ENCODE results near the gene RPL26. TPM values are rescaled to one million over a fixed set of nuclear protein-coding genes. Genes with fewer than 3 reads are reported as not detected.

Gene RPL26
- total RNA-seq, 2 donors from 2014 or later: 1,223 to 1,367 TPM

GRCh38 chr17:8362651-8363332 lies 20.2 kb downstream of the RPL26 start:
- Histone ChIP-seq H3K4me1 (no peaks in the 10 kb centered on the region), H3K27me3 (no peaks in the 10 kb centered on the region), H3K36me3 (no peaks in the 10 kb centered on the region), H3K9me3 (no peaks in the 10 kb centered on the region), H3K4me3 (no peak overlapping the region), H3K27ac (no peak overlapping the region), H3K9ac (ENCODE audit: low read depth in 2 of 2, low read length in 2 of 2) (no peak overlapping the region)
- intact Hi-C loops (cut with DNase I): no loop called here
- no peak for TF ChIP-seq CTCF (IDR thresholded peaks at IDR 0.05)
- no peak for DNase-seq

- TF ChIP-seq CTCF (IDR thresholded peaks at IDR 0.05): no peak
- H3K4me3 ChIP-seq: no peak overlapping the region
- intact Hi-C loops (cut with DNase I): no loop called here
- no peak overlapping the region for H3K27ac ChIP-seq
- no peaks in the 10 kb centered on the region for H3K4me1 ChIP-seq
- no peaks in the 10 kb centered on the region for H3K36me3 ChIP-seq
- H3K27me3 ChIP-seq: no peaks in the 10 kb centered on the region
- H3K9ac ChIP-seq (ENCODE audit: low read depth in 2 of 2, low read length in 2 of 2): no peak overlapping the region
- H3K9me3 ChIP-seq: no peaks in the 10 kb centered on the region
- no peak for DNase-seq
Measured at GRCh38 chr17:8360751-8361150, 22.2 kb downstream of the RPL26 start.

GRCh38 chr17:8360260-8360659 lies 22.7 kb downstream of the RPL26 start:
- DNase-seq: no peak
- Histone ChIP-seq H3K27ac (no peak overlapping the region), H3K9ac (ENCODE audit: low read depth in 2 of 2, low read length in 2 of 2) (no peak overlapping the region), H3K4me3 (no peak overlapping the region), H3K4me1 (no peaks in the 10 kb centered on the region), H3K9me3 (no peaks in the 10 kb centered on the region), H3K36me3 (no peaks in the 10 kb centered on the region), H3K27me3 (no peaks in the 10 kb centered on the region)
- no peak for TF ChIP-seq CTCF (IDR thresholded peaks at IDR 0.05)
- intact Hi-C loops (cut with DNase I): no loop called here

- Histone ChIP-seq H3K27me3 (no peaks in the 10 kb centered on the region), H3K4me3 (no peak overlapping the region), H3K9me3 (no peaks in the 10 kb centered on the region), H3K9ac (ENCODE audit: low read depth in 2 of 2, low read length in 2 of 2) (no peak overlapping the region), H3K27ac (no peak overlapping the region), H3K36me3 (no peaks in the 10 kb centered on the region), H3K4me1 (no peaks in the 10 kb centered on the region)
- no peak for DNase-seq
- TF ChIP-seq CTCF (IDR thresholded peaks at IDR 0.05): no peak
- intact Hi-C loops (cut with DNase I): no loop called here
Measured at GRCh38 chr17:8359769-8360168, 23.2 kb downstream of the RPL26 start.

- TF ChIP-seq CTCF (IDR thresholded peaks at IDR 0.05): no peak
- Histone ChIP-seq H3K4me3 (no peak overlapping the region), H3K36me3 (no peaks in the 10 kb centered on the region), H3K27me3 (no peaks in the 10 kb centered on the region), H3K9me3 (no peaks in the 10 kb centered on the region), H3K4me1 (no peaks in the 10 kb centered on the region), H3K9ac (ENCODE audit: low read depth in 2 of 2, low read length in 2 of 2) (no peak overlapping the region), H3K27ac (no peak overlapping the region)
- DNase-seq: no peak
- intact Hi-C loops (cut with DNase I): no loop called here
Measured at GRCh38 chr17:8357910-8358309, 25.1 kb downstream of the RPL26 start.
